ENCODE data around the gene SLC35A2.
"Not testable (repeated sequence)": the region's sequence is repeated elsewhere in the genome, so short reads cannot be mapped to it uniquely, and the experiment has no call there.

The SLC35A2 gene

DNA sequence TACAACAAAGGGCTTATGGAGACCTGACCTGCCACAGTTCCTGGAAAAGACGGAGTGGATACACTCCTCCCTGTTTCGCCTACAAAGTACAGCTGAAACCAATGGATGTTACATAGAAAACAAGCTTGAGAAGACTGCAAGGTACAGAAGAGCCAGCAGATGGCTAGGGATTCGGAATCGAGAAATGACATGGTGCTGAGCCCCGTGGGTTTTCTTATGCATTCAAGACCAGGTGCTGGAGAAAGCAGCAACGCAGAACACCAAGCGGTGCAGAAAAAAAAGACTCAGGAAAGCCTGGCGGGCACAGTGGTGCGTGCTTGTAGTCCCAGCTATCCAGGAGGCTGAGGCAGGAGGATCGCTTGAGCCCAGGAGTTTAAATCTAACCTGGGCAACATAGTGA is 27.7 kb downstream of the SLC35A2 start:
- no peak overlapping the region for H3K9ac ChIP-seq (ENCODE audit: low read length)
- H3K27ac ChIP-seq (ENCODE audit: low read length), result no peak overlapping the region
- H3K4me1 ChIP-seq (ENCODE audit: low read length), result no peaks in the 10 kb centered on the region
- no peaks in the 10 kb centered on the region; the same call in 1 of the 2 replicates for H3K27me3 ChIP-seq (ENCODE audit: low read depth, low read length)
- no peaks in the 10 kb centered on the region for H3K9me3 ChIP-seq (ENCODE audit: insufficient read depth, low read length)
- H3K4me3 ChIP-seq (ENCODE audit: low read length), result no peak overlapping the region
- no peak overlapping the region for H3K4me2 ChIP-seq (ENCODE audit: low read length)
- no peak for TF ChIP-seq EZH2phosphoT487 (IDR thresholded peaks at IDR 0.05; ENCODE audit: low read depth)
- TF ChIP-seq, protein P1, sequence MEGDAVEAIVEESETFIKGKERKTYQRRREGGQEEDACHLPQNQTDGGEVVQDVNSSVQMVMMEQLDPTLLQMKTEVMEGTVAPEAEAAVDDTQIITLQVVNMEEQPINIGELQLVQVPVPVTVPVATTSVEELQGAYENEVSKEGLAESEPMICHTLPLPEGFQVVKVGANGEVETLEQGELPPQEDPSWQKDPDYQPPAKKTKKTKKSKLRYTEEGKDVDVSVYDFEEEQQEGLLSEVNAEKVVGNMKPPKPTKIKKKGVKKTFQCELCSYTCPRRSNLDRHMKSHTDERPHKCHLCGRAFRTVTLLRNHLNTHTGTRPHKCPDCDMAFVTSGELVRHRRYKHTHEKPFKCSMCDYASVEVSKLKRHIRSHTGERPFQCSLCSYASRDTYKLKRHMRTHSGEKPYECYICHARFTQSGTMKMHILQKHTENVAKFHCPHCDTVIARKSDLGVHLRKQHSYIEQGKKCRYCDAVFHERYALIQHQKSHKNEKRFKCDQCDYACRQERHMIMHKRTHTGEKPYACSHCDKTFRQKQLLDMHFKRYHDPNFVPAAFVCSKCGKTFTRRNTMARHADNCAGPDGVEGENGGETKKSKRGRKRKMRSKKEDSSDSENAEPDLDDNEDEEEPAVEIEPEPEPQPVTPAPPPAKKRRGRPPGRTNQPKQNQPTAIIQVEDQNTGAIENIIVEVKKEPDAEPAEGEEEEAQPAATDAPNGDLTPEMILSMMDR (IDR thresholded peaks at IDR 0.05; ENCODE audit: low read depth, low read length), result no peak
- H3K79me2 ChIP-seq (ENCODE audit: low read length), result no peaks in the 10 kb centered on the region
- no peaks in the 10 kb centered on the region for H4K20me1 ChIP-seq (ENCODE audit: insufficient read depth, low read length)
- H3K36me3 ChIP-seq (replicated peaks; ENCODE audit: low read depth, low read length), result no peaks in the 10 kb centered on the region
- no peak overlapping the region for H2AFZ ChIP-seq (ENCODE audit: low read depth, low read length)

DNA sequence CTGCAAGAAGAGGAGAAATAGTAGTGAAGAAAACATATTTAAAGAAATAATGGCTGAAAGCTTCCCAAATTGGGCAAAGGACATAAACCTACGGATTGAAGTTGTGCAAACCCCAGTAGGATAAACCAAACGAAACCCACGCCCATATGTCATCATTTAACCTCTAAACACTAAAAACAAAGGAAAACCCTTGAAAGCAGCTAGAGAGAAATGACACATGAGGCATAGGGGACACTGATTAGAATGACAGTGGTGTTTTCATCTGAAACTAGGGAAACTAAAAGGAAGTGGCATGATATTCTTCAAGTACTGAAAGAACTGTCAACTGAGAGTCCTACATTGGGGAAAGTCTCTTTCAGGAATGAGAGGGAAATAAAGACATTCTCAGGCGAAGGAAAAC is 34.5 kb downstream of the SLC35A2 start:
- H3K4me1 ChIP-seq (ENCODE audit: low read length); H3K4me2 ChIP-seq (ENCODE audit: low read length); H2AFZ ChIP-seq (ENCODE audit: low read depth, low read length); H3K79me2 ChIP-seq (ENCODE audit: low read length); H3K9ac ChIP-seq (ENCODE audit: low read length); H3K27ac ChIP-seq (ENCODE audit: low read length); H3K9me3 ChIP-seq (ENCODE audit: insufficient read depth, low read length); H3K27me3 ChIP-seq (ENCODE audit: low read depth, low read length); H3K36me3 ChIP-seq (replicated peaks; ENCODE audit: low read depth, low read length); H4K20me1 ChIP-seq (ENCODE audit: insufficient read depth, low read length); H3K4me3 ChIP-seq (ENCODE audit: low read length): not testable (repeated sequence)

DNA sequence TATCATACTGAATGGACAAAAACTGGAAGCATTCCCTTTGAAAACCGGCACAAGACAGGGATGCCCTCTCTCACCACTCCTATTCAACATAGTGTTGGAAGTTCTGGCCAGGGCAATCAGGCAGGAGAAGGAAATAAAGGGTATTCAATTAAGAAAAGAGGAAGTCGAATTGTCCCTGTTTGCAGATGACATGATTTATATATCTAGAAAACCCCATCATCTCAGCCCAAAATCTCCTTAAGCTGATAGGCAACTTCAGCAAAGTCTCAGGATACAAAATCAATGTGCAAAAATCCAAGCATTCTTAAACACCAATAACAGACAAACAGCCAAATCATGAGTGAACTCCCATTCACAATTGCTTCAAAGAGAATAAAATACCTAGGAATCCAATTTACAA is 39.4 kb downstream of the SLC35A2 start:
- not testable (repeated sequence) for H4K20me1 ChIP-seq (ENCODE audit: insufficient read depth, low read length); H3K4me2 ChIP-seq (ENCODE audit: low read length); H3K79me2 ChIP-seq (ENCODE audit: low read length); H2AFZ ChIP-seq (ENCODE audit: low read depth, low read length); H3K27me3 ChIP-seq (ENCODE audit: low read depth, low read length); H3K4me1 ChIP-seq (ENCODE audit: low read length); H3K9ac ChIP-seq (ENCODE audit: low read length); H3K36me3 ChIP-seq (replicated peaks; ENCODE audit: low read depth, low read length); H3K27ac ChIP-seq (ENCODE audit: low read length); H3K4me3 ChIP-seq (ENCODE audit: low read length); H3K9me3 ChIP-seq (ENCODE audit: insufficient read depth, low read length)

DNA sequence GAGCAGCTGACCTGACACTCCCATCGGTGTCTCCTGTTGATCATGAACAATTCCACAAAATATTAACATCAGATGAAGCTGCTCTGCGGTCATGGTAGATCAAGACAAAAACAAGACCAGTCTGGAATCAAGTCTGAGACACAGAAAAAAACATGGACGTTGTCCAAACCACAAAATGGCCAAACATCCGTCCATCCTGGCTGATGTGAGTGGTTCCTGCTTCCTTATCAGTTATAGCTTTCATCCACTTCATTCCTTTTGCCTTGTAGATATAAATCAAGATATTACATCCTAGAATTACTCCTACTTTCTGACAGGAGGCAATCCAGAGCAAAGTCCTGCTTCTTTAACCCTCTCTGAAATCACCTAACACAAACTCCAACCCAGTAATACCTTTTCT is 47.2 kb downstream of the SLC35A2 start:
- no peak for TF ChIP-seq EZH2phosphoT487 (IDR thresholded peaks at IDR 0.05; ENCODE audit: low read depth)
- TF ChIP-seq, protein P1 (IDR thresholded peaks at IDR 0.05; ENCODE audit: low read depth, low read length), result no peak
- Histone ChIP-seq H3K9ac (ENCODE audit: low read length) (no peak overlapping the region), H3K9me3 (ENCODE audit: insufficient read depth, low read length) (no peaks in the 10 kb centered on the region), H3K4me3 (ENCODE audit: low read length) (no peak overlapping the region), H3K27me3 (ENCODE audit: low read depth, low read length) (no peaks in the 10 kb centered on the region), H3K27ac (ENCODE audit: low read length) (no peak overlapping the region), H4K20me1 (ENCODE audit: insufficient read depth, low read length) (no peaks in the 10 kb centered on the region), H3K79me2 (ENCODE audit: low read length) (no peaks in the 10 kb centered on the region), H2AFZ (ENCODE audit: low read depth, low read length) (no peak overlapping the region), H3K36me3 (replicated peaks; ENCODE audit: low read depth, low read length) (no peaks in the 10 kb centered on the region), H3K4me1 (ENCODE audit: low read length) (no peaks in the 10 kb centered on the region), H3K4me2 (ENCODE audit: low read length) (no peak overlapping the region)

DNA sequence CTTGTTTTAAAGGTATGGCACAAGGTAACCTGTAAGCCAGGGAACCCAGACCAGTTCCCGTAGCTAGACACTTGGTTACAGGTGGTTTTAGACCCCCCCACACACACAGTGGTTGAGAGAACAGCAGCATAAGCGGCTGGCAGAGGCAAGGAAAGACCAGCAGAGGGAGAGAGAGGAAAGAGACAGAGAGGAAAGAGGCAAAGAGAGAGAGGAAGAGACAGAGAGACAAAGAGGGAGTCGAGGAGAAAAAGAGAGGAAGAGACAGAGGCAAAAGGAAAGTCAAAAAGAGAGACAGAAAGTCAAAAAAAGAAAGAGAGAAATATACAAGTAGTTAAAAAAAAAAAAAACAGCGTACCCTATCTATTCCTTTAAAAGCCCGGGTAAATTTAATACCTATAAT is 56.5 kb downstream of the SLC35A2 start:
- H3K27ac ChIP-seq (ENCODE audit: low read length), result no peak overlapping the region
- H3K4me3 ChIP-seq (ENCODE audit: low read length), result no peak overlapping the region; the same call in 1 of the 2 replicates
- H2AFZ ChIP-seq (ENCODE audit: low read depth, low read length), result 0 out of 2 replicates have a peak overlapping the region, but pooled peaks have one; percentile 39
- H3K79me2 ChIP-seq (ENCODE audit: low read length), result no peaks in the 10 kb centered on the region
- no peak for TF ChIP-seq EZH2phosphoT487 (IDR thresholded peaks at IDR 0.05; ENCODE audit: low read depth)
- TF ChIP-seq, protein P1 (IDR thresholded peaks at IDR 0.05; ENCODE audit: low read depth, low read length), result peak; percentile 33
- H3K4me2 ChIP-seq (ENCODE audit: low read length), result peak overlapping the region; percentile 26
- H3K27me3 ChIP-seq (ENCODE audit: low read depth, low read length), result no peaks in the 10 kb centered on the region
- H3K4me1 ChIP-seq (ENCODE audit: low read length), result peaks cover 8% of the 10 kb centered on the region
- H3K36me3 ChIP-seq (replicated peaks; ENCODE audit: low read depth, low read length), result no peaks in the 10 kb centered on the region
- no peaks in the 10 kb centered on the region for H4K20me1 ChIP-seq (ENCODE audit: insufficient read depth, low read length)
- H3K9me3 ChIP-seq (ENCODE audit: insufficient read depth, low read length), result no peaks in the 10 kb centered on the region
- no peak overlapping the region for H3K9ac ChIP-seq (ENCODE audit: low read length)

DNA sequence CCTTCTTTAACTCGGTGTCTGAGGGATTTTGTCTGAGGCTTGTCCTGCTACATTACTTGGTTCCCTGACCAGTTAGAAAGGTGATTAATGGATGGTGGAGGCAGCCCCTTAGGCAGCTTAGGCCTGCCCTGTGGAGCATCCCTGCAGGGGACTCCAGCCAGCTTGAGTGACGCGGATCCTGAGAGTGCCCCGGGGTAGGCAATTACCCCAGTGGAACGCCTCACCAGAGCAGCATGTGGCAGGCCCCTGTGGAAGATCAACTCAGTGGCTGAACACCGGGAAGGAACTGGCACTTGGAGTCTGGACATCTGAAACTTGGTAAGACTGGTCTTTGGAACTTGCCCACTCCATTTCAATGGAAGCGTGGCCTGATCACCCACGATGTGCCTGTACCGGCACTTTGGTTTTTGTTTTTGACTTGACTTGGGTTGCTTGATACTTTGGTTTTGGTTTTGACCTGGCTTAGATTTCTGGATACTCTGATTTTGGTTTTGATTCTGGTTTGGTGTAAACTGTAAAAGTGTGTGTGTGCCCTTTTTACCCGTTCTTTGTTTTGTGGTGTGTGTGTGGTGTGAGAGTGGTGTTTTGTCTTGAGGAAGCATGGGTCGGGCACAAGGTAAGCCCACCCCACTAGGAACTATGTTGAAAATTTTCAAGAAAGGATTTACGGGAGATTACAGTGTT is 57.2 kb downstream of the SLC35A2 start:
- not testable (repeated sequence) for H2AFZ ChIP-seq (ENCODE audit: low read depth, low read length); H3K36me3 ChIP-seq (replicated peaks; ENCODE audit: low read depth, low read length)

DNA sequence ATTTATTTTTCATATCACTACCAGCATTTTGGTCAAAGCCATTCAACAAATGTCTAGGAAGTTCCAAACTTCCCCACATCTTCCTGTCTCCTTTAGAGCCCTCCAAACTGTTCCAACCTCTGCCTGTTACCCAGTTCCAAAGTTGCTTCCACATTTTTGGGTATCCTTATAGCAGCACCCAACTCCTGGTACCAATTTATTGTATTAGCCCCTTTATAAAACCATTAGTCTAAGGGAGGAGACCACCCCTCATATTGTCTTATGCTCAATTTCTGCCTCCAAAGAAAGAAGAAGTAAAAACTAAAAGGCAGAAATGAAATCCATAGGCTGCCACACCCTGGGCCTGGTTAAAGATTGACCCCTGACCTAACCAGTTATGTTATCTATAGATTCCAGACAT is 58.0 kb downstream of the SLC35A2 start:
- not testable (repeated sequence) for H3K27me3 ChIP-seq (ENCODE audit: low read depth, low read length); H3K4me2 ChIP-seq (ENCODE audit: low read length); H3K27ac ChIP-seq (ENCODE audit: low read length); H3K36me3 ChIP-seq (replicated peaks; ENCODE audit: low read depth, low read length); H3K9me3 ChIP-seq (ENCODE audit: insufficient read depth, low read length); H3K4me1 ChIP-seq (ENCODE audit: low read length); H2AFZ ChIP-seq (ENCODE audit: low read depth, low read length); H4K20me1 ChIP-seq (ENCODE audit: insufficient read depth, low read length); H3K4me3 ChIP-seq (ENCODE audit: low read length); H3K9ac ChIP-seq (ENCODE audit: low read length); H3K79me2 ChIP-seq (ENCODE audit: low read length)

More for the DNA sequence above, 57.2 kb downstream of the SLC35A2 start:
- not testable (repeated sequence) for H3K79me2 ChIP-seq (ENCODE audit: low read length); H3K4me2 ChIP-seq (ENCODE audit: low read length); H3K27ac ChIP-seq (ENCODE audit: low read length); H3K4me1 ChIP-seq (ENCODE audit: low read length); H3K9me3 ChIP-seq (ENCODE audit: insufficient read depth, low read length); H3K27me3 ChIP-seq (ENCODE audit: low read depth, low read length); H3K4me3 ChIP-seq (ENCODE audit: low read length); H4K20me1 ChIP-seq (ENCODE audit: insufficient read depth, low read length); H3K9ac ChIP-seq (ENCODE audit: low read length)
